Gastrocnemius medialis (tissue), 4 donors: ENCODE measurements around the gene C2orf92.

Experiments
- CTCF ChIP-seq, 5 experiments: fragments of 450-650 bp in 3 of 5; fragments of 200-600 bp in 2 of 5; sonication (generic) in 2 of 5; IDR thresholded peaks in 4 of 5; conservative IDR thresholded peaks in 1 of 5; 1 replicate in 4 of 5; 2 replicates in 1 of 5; pipeline ENCODE4 v1.5.1; 2016 to 2019; ENCODE audit warnings: antibody characterized with exemption in 5 of 5, mild to moderate bottlenecking in 3 of 5, moderate library complexity in 3 of 5
- POLR2A ChIP-seq, 2 donors: fragments of 450-650 bp; IDR thresholded peaks; one replicate each; pipeline ENCODE4 v1.6.1; 2017; ENCODE audit warnings: antibody characterized with exemption in 2 of 2, mild to moderate bottlenecking in 2 of 2, moderate library complexity in 2 of 2

GRCh38 chr2:97706112-97706511, 36.6 kb downstream of the C2orf92 start:
- TF ChIP-seq CTCF (IDR thresholded peaks at IDR 0.05 in 4 of 5, conservative IDR thresholded peaks at IDR 0.05 in 1 of 5) (no peak), POLR2A (IDR thresholded peaks at IDR 0.05) (no peak)
